ENCODE data around the gene PTPN21.
A peak's percentile ranks its signal among the peaks of the same experiment; 100 is the strongest.

PTPN21 gene

GRCh38 chr14:88553886-88554456 lies 836 bp downstream of the PTPN21 start:
- peak overlapping the region; percentile 78 to 81 for H3K4me3 ChIP-seq (ENCODE audit: low read depth in 1 of 2, low read length in 2 of 2)
- H3K27me3 ChIP-seq (ENCODE audit: control insufficient read depth in 1 of 2, insufficient read depth in 2 of 2, low read length in 2 of 2): peaks cover 3 to 4% of the 10 kb centered on the region in 2 donors
- H3K9ac ChIP-seq (ENCODE audit: low read depth in 1 of 2, low read length in 2 of 2): peak overlapping the region; percentile 67 to 79
- H3K36me3 ChIP-seq (ENCODE audit: control insufficient read depth in 1 of 2, insufficient read depth in 2 of 2, low read length in 2 of 2): peaks cover 0 to 4% of the 10 kb centered on the region in 2 donors
- H3K4me1 ChIP-seq (ENCODE audit: control insufficient read depth in 1 of 2, insufficient read depth in 2 of 2, low read length in 2 of 2): peaks cover 22 to 31% of the 10 kb centered on the region in 2 donors
- H3K9me3 ChIP-seq (ENCODE audit: control insufficient read depth in 1 of 2, low read length in 2 of 2): no peaks in the 10 kb centered on the region
- H3K27ac ChIP-seq (ENCODE audit: low read depth, low read length): peak overlapping the region; percentile 44

GRCh38 chr14:88552876-88553275 lies 1.9 kb downstream of the PTPN21 start:
- H3K9ac ChIP-seq (ENCODE audit: low read depth in 1 of 2, low read length in 2 of 2): no peak overlapping the region
- peaks cover 22 to 31% of the 10 kb centered on the region in 2 donors for H3K4me1 ChIP-seq (ENCODE audit: control insufficient read depth in 1 of 2, insufficient read depth in 2 of 2, low read length in 2 of 2)
- peaks cover 3 to 4% of the 10 kb centered on the region in 2 donors for H3K27me3 ChIP-seq (ENCODE audit: control insufficient read depth in 1 of 2, insufficient read depth in 2 of 2, low read length in 2 of 2)
- H3K4me3 ChIP-seq (ENCODE audit: low read depth in 1 of 2, low read length in 2 of 2): peak overlapping the region; percentile 26 to 80
- H3K36me3 ChIP-seq (ENCODE audit: control insufficient read depth in 1 of 2, insufficient read depth in 2 of 2, low read length in 2 of 2): peaks cover 0 to 13% of the 10 kb centered on the region in 2 donors
- no peaks in the 10 kb centered on the region for H3K9me3 ChIP-seq (ENCODE audit: control insufficient read depth in 1 of 2, low read length in 2 of 2)
- H3K27ac ChIP-seq (ENCODE audit: low read depth, low read length): no peak overlapping the region

- Histone ChIP-seq H3K4me1 (ENCODE audit: control insufficient read depth in 1 of 2, insufficient read depth in 2 of 2, low read length in 2 of 2) (peaks cover 22 to 31% of the 10 kb centered on the region in 2 donors), H3K27me3 (ENCODE audit: control insufficient read depth in 1 of 2, insufficient read depth in 2 of 2, low read length in 2 of 2) (peaks cover 3 to 4% of the 10 kb centered on the region in 2 donors), H3K9me3 (ENCODE audit: control insufficient read depth in 1 of 2, low read length in 2 of 2) (no peaks in the 10 kb centered on the region), H3K27ac (ENCODE audit: low read depth, low read length) (peak overlapping the region; percentile 26), H3K9ac (ENCODE audit: low read depth in 1 of 2, low read length in 2 of 2) (peak overlapping the region; percentile 51 to 71), H3K36me3 (ENCODE audit: control insufficient read depth in 1 of 2, insufficient read depth in 2 of 2, low read length in 2 of 2) (peaks cover 0 to 13% of the 10 kb centered on the region in 2 donors), H3K4me3 (ENCODE audit: low read depth in 1 of 2, low read length in 2 of 2) (peak overlapping the region; percentile 80 to 88)
Observed at GRCh38 chr14:88551980-88552431, 2.8 kb downstream of the PTPN21 start.

GRCh38 chr14:88551094-88551870 lies 3.5 kb downstream of the PTPN21 start:
- H3K27ac ChIP-seq (ENCODE audit: low read depth, low read length): no peak overlapping the region
- peaks cover 0 to 13% of the 10 kb centered on the region in 2 donors for H3K36me3 ChIP-seq (ENCODE audit: control insufficient read depth in 1 of 2, insufficient read depth in 2 of 2, low read length in 2 of 2)
- H3K4me1 ChIP-seq (ENCODE audit: control insufficient read depth in 1 of 2, insufficient read depth in 2 of 2, low read length in 2 of 2): peaks cover 22 to 31% of the 10 kb centered on the region in 2 donors
- peaks cover 3 to 4% of the 10 kb centered on the region in 2 donors for H3K27me3 ChIP-seq (ENCODE audit: control insufficient read depth in 1 of 2, insufficient read depth in 2 of 2, low read length in 2 of 2)
- H3K4me3 ChIP-seq (ENCODE audit: low read depth in 1 of 2, low read length in 2 of 2): peak overlapping the region; percentile 80 to 88
- peak overlapping the region; percentile 51 to 71 for H3K9ac ChIP-seq (ENCODE audit: low read depth in 1 of 2, low read length in 2 of 2)
- H3K9me3 ChIP-seq (ENCODE audit: control insufficient read depth in 1 of 2, low read length in 2 of 2): no peaks in the 10 kb centered on the region

GRCh38 chr14:88550078-88550477 lies 4.7 kb downstream of the PTPN21 start:
- H3K36me3 ChIP-seq (ENCODE audit: control insufficient read depth in 1 of 2, insufficient read depth in 2 of 2, low read length in 2 of 2): peaks cover 0 to 18% of the 10 kb centered on the region in 2 donors
- no peak overlapping the region for H3K9ac ChIP-seq (ENCODE audit: low read depth in 1 of 2, low read length in 2 of 2)
- H3K4me3 ChIP-seq (ENCODE audit: low read depth in 1 of 2, low read length in 2 of 2): no peak overlapping the region
- H3K27me3 ChIP-seq (ENCODE audit: control insufficient read depth in 1 of 2, insufficient read depth in 2 of 2, low read length in 2 of 2): peaks cover 3 to 4% of the 10 kb centered on the region in 2 donors
- H3K27ac ChIP-seq (ENCODE audit: low read depth, low read length): no peak overlapping the region
- peaks cover 19 to 26% of the 10 kb centered on the region in 2 donors for H3K4me1 ChIP-seq (ENCODE audit: control insufficient read depth in 1 of 2, insufficient read depth in 2 of 2, low read length in 2 of 2)
- H3K9me3 ChIP-seq (ENCODE audit: control insufficient read depth in 1 of 2, low read length in 2 of 2): no peaks in the 10 kb centered on the region

- H3K9ac ChIP-seq (ENCODE audit: low read depth in 1 of 2, low read length in 2 of 2): no peak overlapping the region
- peaks cover 0 to 4% of the 10 kb centered on the region in 2 donors for H3K27me3 ChIP-seq (ENCODE audit: control insufficient read depth in 1 of 2, insufficient read depth in 2 of 2, low read length in 2 of 2)
- peaks cover 29 to 30% of the 10 kb centered on the region in 2 donors for H3K4me1 ChIP-seq (ENCODE audit: control insufficient read depth in 1 of 2, insufficient read depth in 2 of 2, low read length in 2 of 2)
- H3K9me3 ChIP-seq (ENCODE audit: control insufficient read depth in 1 of 2, low read length in 2 of 2): no peaks in the 10 kb centered on the region
- H3K36me3 ChIP-seq (ENCODE audit: control insufficient read depth in 1 of 2, insufficient read depth in 2 of 2, low read length in 2 of 2): peaks cover 0 to 19% of the 10 kb centered on the region in 2 donors
- H3K4me3 ChIP-seq (ENCODE audit: low read depth in 1 of 2, low read length in 2 of 2): no peak overlapping the region
- H3K27ac ChIP-seq (ENCODE audit: low read depth, low read length): no peak overlapping the region
Observed at GRCh38 chr14:88547386-88547780, 7.4 kb downstream of the PTPN21 start.

- Histone ChIP-seq H3K4me3 (ENCODE audit: low read depth in 1 of 2, low read length in 2 of 2) (no peak overlapping the region), H3K9ac (ENCODE audit: low read depth in 1 of 2, low read length in 2 of 2) (no peak overlapping the region), H3K36me3 (ENCODE audit: control insufficient read depth in 1 of 2, insufficient read depth in 2 of 2, low read length in 2 of 2) (peaks cover 0 to 19% of the 10 kb centered on the region in 2 donors), H3K9me3 (ENCODE audit: control insufficient read depth in 1 of 2, low read length in 2 of 2) (no peaks in the 10 kb centered on the region), H3K27me3 (ENCODE audit: control insufficient read depth in 1 of 2, insufficient read depth in 2 of 2, low read length in 2 of 2) (no peaks in the 10 kb centered on the region), H3K27ac (ENCODE audit: low read depth, low read length) (no peak overlapping the region), H3K4me1 (ENCODE audit: control insufficient read depth in 1 of 2, insufficient read depth in 2 of 2, low read length in 2 of 2) (peaks cover 24 to 26% of the 10 kb centered on the region in 2 donors)
Observed at GRCh38 chr14:88546621-88547385, 8.0 kb downstream of the PTPN21 start.

GRCh38 chr14:88545256-88545655 lies 9.6 kb downstream of the PTPN21 start:
- Histone ChIP-seq H3K9me3 (ENCODE audit: control insufficient read depth in 1 of 2, low read length in 2 of 2) (no peaks in the 10 kb centered on the region), H3K9ac (ENCODE audit: low read depth in 1 of 2, low read length in 2 of 2) (no peak overlapping the region), H3K36me3 (ENCODE audit: control insufficient read depth in 1 of 2, insufficient read depth in 2 of 2, low read length in 2 of 2) (peaks cover 0 to 19% of the 10 kb centered on the region in 2 donors), H3K27me3 (ENCODE audit: control insufficient read depth in 1 of 2, insufficient read depth in 2 of 2, low read length in 2 of 2) (no peaks in the 10 kb centered on the region), H3K4me3 (ENCODE audit: low read depth in 1 of 2, low read length in 2 of 2) (no peak overlapping the region), H3K4me1 (ENCODE audit: control insufficient read depth in 1 of 2, insufficient read depth in 2 of 2, low read length in 2 of 2) (peaks cover 12 to 18% of the 10 kb centered on the region in 2 donors), H3K27ac (ENCODE audit: low read depth, low read length) (no peak overlapping the region)

- H3K27me3 ChIP-seq (ENCODE audit: control insufficient read depth in 1 of 2, insufficient read depth in 2 of 2, low read length in 2 of 2): no peaks in the 10 kb centered on the region
- peaks cover 0 to 6% of the 10 kb centered on the region in 2 donors for H3K36me3 ChIP-seq (ENCODE audit: control insufficient read depth in 1 of 2, insufficient read depth in 2 of 2, low read length in 2 of 2)
- peaks cover 12 to 17% of the 10 kb centered on the region in 2 donors for H3K4me1 ChIP-seq (ENCODE audit: control insufficient read depth in 1 of 2, insufficient read depth in 2 of 2, low read length in 2 of 2)
- no peaks in the 10 kb centered on the region for H3K9me3 ChIP-seq (ENCODE audit: control insufficient read depth in 1 of 2, low read length in 2 of 2)
- no peak overlapping the region for H3K27ac ChIP-seq (ENCODE audit: low read depth, low read length)
- peak overlapping the region; percentile 13 to 20 for H3K4me3 ChIP-seq (ENCODE audit: low read depth in 1 of 2, low read length in 2 of 2)
- H3K9ac ChIP-seq (ENCODE audit: low read depth in 1 of 2, low read length in 2 of 2): no peak overlapping the region
Observed at GRCh38 chr14:88542857-88543795, 11.7 kb downstream of the PTPN21 start.

All from duodenal mucosa (tissue), 2 donors.